K562 (cell line): ENCODE measurements around the gene GLT8D2. TPM values are rescaled to one million over a fixed set of nuclear protein-coding genes. Genes with fewer than 3 reads are reported as not detected.

Experiments
- ARID4B ChIP-seq: sonication (generic); formaldehyde crosslinking; IDR thresholded peaks from 2 replicates; pipeline ENCODE4 v1.8.0; 2022; ENCODE audit warnings: mild to moderate bottlenecking, missing genetic modification reagents
- CC2D1A ChIP-seq: fragments of 450-650 bp; IDR thresholded peaks from 2 replicates; pipeline ENCODE4 v1.6.1; 2017; ENCODE audit warnings: mild to moderate bottlenecking
- FOXM1 ChIP-seq, 2 experiments: fragments of 450-650 bp in 1 of 2; sonication (generic) in 1 of 2; formaldehyde crosslinking in 1 of 2; IDR thresholded peaks; 2 replicates each; pipeline versions ENCODE4 v1.6.1 to v1.9.0; 2017 to 2022; ENCODE audit warnings: low read depth in 2 of 2, mild to moderate bottlenecking in 2 of 2, missing genetic modification reagents in 1 of 2, moderate library complexity in 1 of 2
- KDM4B ChIP-seq, 2 experiments: fragments of 450-650 bp in 1 of 2; sonication (generic) in 1 of 2; IDR thresholded peaks; 2 replicates each; pipeline ENCODE4 v1.6.1; 2016 to 2017; ENCODE audit warnings: borderline replicate concordance in 2 of 2, antibody characterized with exemption in 1 of 2, low read depth in 1 of 2, mild to moderate bottlenecking in 1 of 2
- ZBTB7A ChIP-seq: IDR thresholded peaks from 2 replicates; pipeline ENCODE4 v1.6.1; 2011; ENCODE audit warnings: low read depth, mild to moderate bottlenecking, low read length, moderate library complexity, borderline replicate concordance; ENCODE audit not compliant: control insufficient read depth
- polyA plus RNA-seq, 8 experiments: library from polyadenylated mRNA; depleted of rRNA in 4 of 8; stranded (reverse) in 5 of 8; unstranded in 3 of 8; fragments of >200 nt; fragmentation: Nextera tagmentation in 2 of 8; fragmentation: Illumina TruSeq in 1 of 8; extraction: Ambion mirVana in 2 of 8; extraction: Trizol in 1 of 8; gene quantifications; 2 replicates each; pipeline versions ENCODE4 v1.2.1 to v1.2.3, GENCODE V29; 2011 to 2014; ENCODE audit warnings: inconsistent platforms in 1 of 8, missing spikeins in 1 of 8
- total RNA-seq, 7 experiments: library from RNA; depleted of rRNA in 6 of 7; stranded (reverse); fragments of >200 nt in 6 of 7; fragmentation: Illumina TruSeq in 2 of 7; extraction: Trizol in 2 of 7; gene quantifications; 2 replicates each; pipeline versions ENCODE4 v1.2.1 to v1.2.3, GENCODE V29; 2011 to 2021; ENCODE audit warnings: low replicate concordance in 1 of 7
- TF ChIP-seq, protein P1 (sequence below): fragments of 450-650 bp; IDR thresholded peaks from 2 replicates; pipeline ENCODE4 v1.6.1; 2017; ENCODE audit warnings: antibody characterized with exemption, mild to moderate bottlenecking
- TF ChIP-seq, protein P2 (sequence below): fragments of 450-650 bp; IDR thresholded peaks from 2 replicates; pipeline ENCODE4 v1.6.1; 2016; ENCODE audit warnings: borderline replicate concordance
- TF ChIP-seq, protein P3 (sequence below): fragments of 450-650 bp; IDR thresholded peaks from 2 replicates; pipeline ENCODE4 v1.6.1; 2017; ENCODE audit warnings: antibody characterized with exemption

Gene GLT8D2
- total and polyA plus RNA-seq, 9 of the 15 experiments (the other 6 are each of a cell fraction or from before 2014, with no cell fraction given), result 0.18 to 0.27 (median 0.18) TPM; not detected in 6

GRCh38 chr12:104064842-104065427 lies 14.9 kb upstream of the GLT8D2 start (continued):
- TF ChIP-seq, protein P1, sequence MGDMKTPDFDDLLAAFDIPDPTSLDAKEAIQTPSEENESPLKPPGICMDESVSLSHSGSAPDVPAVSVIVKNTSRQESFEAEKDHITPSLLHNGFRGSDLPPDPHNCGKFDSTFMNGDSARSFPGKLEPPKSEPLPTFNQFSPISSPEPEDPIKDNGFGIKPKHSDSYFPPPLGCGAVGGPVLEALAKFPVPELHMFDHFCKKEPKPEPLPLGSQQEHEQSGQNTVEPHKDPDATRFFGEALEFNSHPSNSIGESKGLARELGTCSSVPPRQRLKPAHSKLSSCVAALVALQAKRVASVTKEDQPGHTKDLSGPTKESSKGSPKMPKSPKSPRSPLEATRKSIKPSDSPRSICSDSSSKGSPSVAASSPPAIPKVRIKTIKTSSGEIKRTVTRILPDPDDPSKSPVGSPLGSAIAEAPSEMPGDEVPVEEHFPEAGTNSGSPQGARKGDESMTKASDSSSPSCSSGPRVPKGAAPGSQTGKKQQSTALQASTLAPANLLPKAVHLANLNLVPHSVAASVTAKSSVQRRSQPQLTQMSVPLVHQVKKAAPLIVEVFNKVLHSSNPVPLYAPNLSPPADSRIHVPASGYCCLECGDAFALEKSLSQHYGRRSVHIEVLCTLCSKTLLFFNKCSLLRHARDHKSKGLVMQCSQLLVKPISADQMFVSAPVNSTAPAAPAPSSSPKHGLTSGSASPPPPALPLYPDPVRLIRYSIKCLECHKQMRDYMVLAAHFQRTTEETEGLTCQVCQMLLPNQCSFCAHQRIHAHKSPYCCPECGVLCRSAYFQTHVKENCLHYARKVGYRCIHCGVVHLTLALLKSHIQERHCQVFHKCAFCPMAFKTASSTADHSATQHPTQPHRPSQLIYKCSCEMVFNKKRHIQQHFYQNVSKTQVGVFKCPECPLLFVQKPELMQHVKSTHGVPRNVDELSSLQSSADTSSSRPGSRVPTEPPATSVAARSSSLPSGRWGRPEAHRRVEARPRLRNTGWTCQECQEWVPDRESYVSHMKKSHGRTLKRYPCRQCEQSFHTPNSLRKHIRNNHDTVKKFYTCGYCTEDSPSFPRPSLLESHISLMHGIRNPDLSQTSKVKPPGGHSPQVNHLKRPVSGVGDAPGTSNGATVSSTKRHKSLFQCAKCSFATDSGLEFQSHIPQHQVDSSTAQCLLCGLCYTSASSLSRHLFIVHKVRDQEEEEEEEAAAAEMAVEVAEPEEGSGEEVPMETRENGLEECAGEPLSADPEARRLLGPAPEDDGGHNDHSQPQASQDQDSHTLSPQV, result no peak
- no peak for TF ChIP-seq FOXM1 (IDR thresholded peaks at IDR 0.05; ENCODE audit: low read depth)
- 0 out of 2 replicates have a peak, but pooled peaks have one; percentile 30 for TF ChIP-seq FOXM1 (CRISPR knock-in tag; IDR thresholded peaks at IDR 0.05; ENCODE audit: low read depth)
- TF ChIP-seq KDM4B (IDR thresholded peaks at IDR 0.05; ENCODE audit: borderline replicate concordance in 2 of 2, low read depth in 1 of 2), result no peak
- TF ChIP-seq, protein P2, sequence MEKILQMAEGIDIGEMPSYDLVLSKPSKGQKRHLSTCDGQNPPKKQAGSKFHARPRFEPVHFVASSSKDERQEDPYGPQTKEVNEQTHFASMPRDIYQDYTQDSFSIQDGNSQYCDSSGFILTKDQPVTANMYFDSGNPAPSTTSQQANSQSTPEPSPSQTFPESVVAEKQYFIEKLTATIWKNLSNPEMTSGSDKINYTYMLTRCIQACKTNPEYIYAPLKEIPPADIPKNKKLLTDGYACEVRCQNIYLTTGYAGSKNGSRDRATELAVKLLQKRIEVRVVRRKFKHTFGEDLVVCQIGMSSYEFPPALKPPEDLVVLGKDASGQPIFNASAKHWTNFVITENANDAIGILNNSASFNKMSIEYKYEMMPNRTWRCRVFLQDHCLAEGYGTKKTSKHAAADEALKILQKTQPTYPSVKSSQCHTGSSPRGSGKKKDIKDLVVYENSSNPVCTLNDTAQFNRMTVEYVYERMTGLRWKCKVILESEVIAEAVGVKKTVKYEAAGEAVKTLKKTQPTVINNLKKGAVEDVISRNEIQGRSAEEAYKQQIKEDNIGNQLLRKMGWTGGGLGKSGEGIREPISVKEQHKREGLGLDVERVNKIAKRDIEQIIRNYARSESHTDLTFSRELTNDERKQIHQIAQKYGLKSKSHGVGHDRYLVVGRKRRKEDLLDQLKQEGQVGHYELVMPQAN, result peak; percentile 4; the same call in 1 of the 2 replicates
- TF ChIP-seq, protein P3, sequence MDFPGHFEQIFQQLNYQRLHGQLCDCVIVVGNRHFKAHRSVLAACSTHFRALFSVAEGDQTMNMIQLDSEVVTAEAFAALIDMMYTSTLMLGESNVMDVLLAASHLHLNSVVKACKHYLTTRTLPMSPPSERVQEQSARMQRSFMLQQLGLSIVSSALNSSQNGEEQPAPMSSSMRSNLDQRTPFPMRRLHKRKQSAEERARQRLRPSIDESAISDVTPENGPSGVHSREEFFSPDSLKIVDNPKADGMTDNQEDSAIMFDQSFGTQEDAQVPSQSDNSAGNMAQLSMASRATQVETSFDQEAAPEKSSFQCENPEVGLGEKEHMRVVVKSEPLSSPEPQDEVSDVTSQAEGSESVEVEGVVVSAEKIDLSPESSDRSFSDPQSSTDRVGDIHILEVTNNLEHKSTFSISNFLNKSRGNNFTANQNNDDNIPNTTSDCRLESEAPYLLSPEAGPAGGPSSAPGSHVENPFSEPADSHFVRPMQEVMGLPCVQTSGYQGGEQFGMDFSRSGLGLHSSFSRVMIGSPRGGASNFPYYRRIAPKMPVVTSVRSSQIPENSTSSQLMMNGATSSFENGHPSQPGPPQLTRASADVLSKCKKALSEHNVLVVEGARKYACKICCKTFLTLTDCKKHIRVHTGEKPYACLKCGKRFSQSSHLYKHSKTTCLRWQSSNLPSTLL, result no peak
- peak; percentile 7; the same call in 1 of the 2 replicates for TF ChIP-seq ARID4B
- no peak for TF ChIP-seq CC2D1A
- peak; percentile 59; the same call in 1 of the 2 replicates for TF ChIP-seq ZBTB7A
